ENCODE measurements around the gene PTGES2. TPM values are rescaled to one million over a fixed set of nuclear protein-coding genes. Genes with fewer than 3 reads are reported as not detected.

The PTGES2 gene
- total RNA-seq, 1 experiment from 2014 or later, result 37.9 TPM

- Histone ChIP-seq H3K27ac (no peak overlapping the region), H3K4me1 (replicated peaks) (peaks cover 11% of the 10 kb centered on the region), H3K4me3 (peak overlapping the region; percentile 71), H3K36me3 (peaks cover 31% of the 10 kb centered on the region), H3K27me3 (replicated peaks) (no peaks in the 10 kb centered on the region), H3K9me3 (replicated peaks) (0 out of 2 replicates have a peak, but pooled peaks cover 4% of the 10 kb centered on the region)
- DNase-seq (ENCODE audit: low read depth in 1 of 2, low spot score in 2 of 2), result no peak
Observed at GRCh38 chr9:128161215-128161902, 33.8 kb upstream of the PTGES2 start.

GRCh38 chr9:128160603-128160987 lies 33.1 kb upstream of the PTGES2 start:
- 0 out of 2 replicates have a peak, but pooled peaks cover 4% of the 10 kb centered on the region for H3K9me3 ChIP-seq (replicated peaks)
- H3K27ac ChIP-seq, result 0 out of 2 replicates have a peak overlapping the region, but pooled peaks have one; percentile 7
- H3K4me1 ChIP-seq (replicated peaks), result peaks cover 11% of the 10 kb centered on the region
- H3K36me3 ChIP-seq, result peaks cover 25% of the 10 kb centered on the region
- peak overlapping the region; percentile 71 for H3K4me3 ChIP-seq
- H3K27me3 ChIP-seq (replicated peaks), result no peaks in the 10 kb centered on the region
- peak in 1 of 2 experiments; percentile 25 for DNase-seq (ENCODE audit: low read depth in 1 of 2, low spot score in 2 of 2)

- Histone ChIP-seq H3K27me3 (replicated peaks) (no peaks in the 10 kb centered on the region), H3K4me1 (replicated peaks) (peaks cover 11% of the 10 kb centered on the region), H3K27ac (0 out of 2 replicates have a peak within 1 kb of the TSS, but pooled peaks have one; percentile 7), H3K9me3 (replicated peaks) (0 out of 2 replicates have a peak, but pooled peaks cover 4% of the 10 kb centered on the region), H3K4me3 (peak within 1 kb of the TSS; percentile 71), H3K36me3 (peaks cover 25% of the 10 kb centered on the region)
- DNase-seq (ENCODE audit: low read depth in 1 of 2, low spot score in 2 of 2), result peak; percentile 89 to 95
Observed at GRCh38 chr9:128159784-128160602, 32.5 kb upstream of the PTGES2 start, which contains the start of gene BBLN. Gene BBLN, plus strand, starts transcription at chr9:128160265. Its CDS starts 143 bp downstream, at chr9:128160408.

GRCh38 chr9:128159522-128159783 lies 31.9 kb upstream of the PTGES2 start:
- H3K27me3 ChIP-seq (replicated peaks), result no peaks in the 10 kb centered on the region
- peaks cover 20% of the 10 kb centered on the region for H3K36me3 ChIP-seq
- no peak for DNase-seq (ENCODE audit: low read depth in 1 of 2, low spot score in 2 of 2)
- no peak overlapping the region for H3K27ac ChIP-seq
- peak overlapping the region; percentile 71 for H3K4me3 ChIP-seq
- peaks cover 11% of the 10 kb centered on the region for H3K4me1 ChIP-seq (replicated peaks)
- H3K9me3 ChIP-seq (replicated peaks), result 0 out of 2 replicates have a peak, but pooled peaks cover 4% of the 10 kb centered on the region

- peaks cover 7% of the 10 kb centered on the region for H3K4me1 ChIP-seq (replicated peaks)
- no peak for DNase-seq (ENCODE audit: low read depth in 1 of 2, low spot score in 2 of 2)
Observed at GRCh38 chr9:128155736-128156500, 28.4 kb upstream of the PTGES2 start.

GRCh38 chr9:128153947-128154695 lies 26.6 kb upstream of the PTGES2 start:
- no peak for DNase-seq (ENCODE audit: low read depth in 1 of 2, low spot score in 2 of 2)
- H3K27me3 ChIP-seq (replicated peaks), result no peaks in the 10 kb centered on the region
- H3K27ac ChIP-seq, result no peak overlapping the region
- H3K36me3 ChIP-seq, result no peaks in the 10 kb centered on the region
- peaks cover 3% of the 10 kb centered on the region for H3K4me1 ChIP-seq (replicated peaks)
- H3K9me3 ChIP-seq (replicated peaks), result no peaks in the 10 kb centered on the region
- H3K4me3 ChIP-seq, result no peak overlapping the region

More at GRCh38 chr9:128155736-128156500, 28.4 kb upstream of the PTGES2 start:
- H3K9me3 ChIP-seq (replicated peaks), result 0 out of 2 replicates have a peak, but pooled peaks cover 4% of the 10 kb centered on the region
- H3K4me3 ChIP-seq, result no peak overlapping the region
- H3K36me3 ChIP-seq, result no peaks in the 10 kb centered on the region
- H3K27me3 ChIP-seq (replicated peaks), result no peaks in the 10 kb centered on the region
- H3K27ac ChIP-seq, result no peak overlapping the region

GRCh38 chr9:128153060-128153946 lies 25.8 kb upstream of the PTGES2 start:
- H3K27ac ChIP-seq, result no peak overlapping the region
- no peak for DNase-seq (ENCODE audit: low read depth in 1 of 2, low spot score in 2 of 2)
- no peaks in the 10 kb centered on the region for H3K9me3 ChIP-seq (replicated peaks)
- H3K4me1 ChIP-seq (replicated peaks), result peaks cover 7% of the 10 kb centered on the region
- H3K4me3 ChIP-seq, result no peak overlapping the region
- no peaks in the 10 kb centered on the region for H3K27me3 ChIP-seq (replicated peaks)
- no peaks in the 10 kb centered on the region for H3K36me3 ChIP-seq

GRCh38 chr9:128152133-128153059 lies 24.9 kb upstream of the PTGES2 start:
- H3K27me3 ChIP-seq (replicated peaks), result no peaks in the 10 kb centered on the region
- peaks cover 7% of the 10 kb centered on the region for H3K4me1 ChIP-seq (replicated peaks)
- DNase-seq (ENCODE audit: low read depth in 1 of 2, low spot score in 2 of 2), result no peak
- no peak overlapping the region for H3K4me3 ChIP-seq
- no peaks in the 10 kb centered on the region for H3K36me3 ChIP-seq
- no peaks in the 10 kb centered on the region for H3K9me3 ChIP-seq (replicated peaks)
- H3K27ac ChIP-seq, result no peak overlapping the region

GRCh38 chr9:128151309-128152132 lies 24.0 kb upstream of the PTGES2 start:
- no peaks in the 10 kb centered on the region for H3K27me3 ChIP-seq (replicated peaks)
- H3K27ac ChIP-seq, result no peak overlapping the region
- H3K4me1 ChIP-seq (replicated peaks), result peaks cover 7% of the 10 kb centered on the region
- no peaks in the 10 kb centered on the region for H3K36me3 ChIP-seq
- H3K9me3 ChIP-seq (replicated peaks), result no peaks in the 10 kb centered on the region
- no peak for DNase-seq (ENCODE audit: low read depth in 1 of 2, low spot score in 2 of 2)
- no peak overlapping the region for H3K4me3 ChIP-seq

- no peaks in the 10 kb centered on the region for H3K36me3 ChIP-seq
- DNase-seq (ENCODE audit: low read depth in 1 of 2, low spot score in 2 of 2), result no peak
- H3K4me3 ChIP-seq, result no peak overlapping the region
- H3K27me3 ChIP-seq (replicated peaks), result no peaks in the 10 kb centered on the region
- no peaks in the 10 kb centered on the region for H3K9me3 ChIP-seq (replicated peaks)
- no peak overlapping the region for H3K27ac ChIP-seq
- H3K4me1 ChIP-seq (replicated peaks), result peaks cover 7% of the 10 kb centered on the region
Observed at GRCh38 chr9:128150594-128151308, 23.2 kb upstream of the PTGES2 start.
